ENCODE measurements around the gene BAZ1B.
"Not testable (repeated sequence)": the region's sequence is repeated elsewhere in the genome, so short reads cannot be mapped to it uniquely, and the experiment has no call there.

BAZ1B gene

DNA sequence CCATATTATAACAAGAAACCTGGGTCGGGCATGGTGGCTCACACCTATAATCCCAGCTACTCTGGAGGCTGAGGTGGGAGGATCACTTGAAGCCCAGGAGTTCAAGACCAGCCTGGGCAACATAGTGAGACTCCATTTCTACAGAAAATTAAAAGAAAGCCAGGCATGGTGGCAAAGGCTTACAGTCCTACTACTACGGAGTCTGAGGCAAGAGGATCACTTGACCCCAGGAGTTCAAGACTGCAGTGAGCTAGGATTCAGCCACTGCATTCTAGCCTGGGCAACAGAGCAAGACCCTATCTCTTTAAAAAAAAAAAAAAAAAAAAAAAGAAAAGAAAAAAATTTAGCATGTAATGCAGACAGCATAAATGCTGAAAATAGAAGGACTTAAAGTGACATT, 16.4 kb upstream of the BAZ1B start:
- not testable (repeated sequence) for DNase-seq (ENCODE audit: low spot score)

DNA sequence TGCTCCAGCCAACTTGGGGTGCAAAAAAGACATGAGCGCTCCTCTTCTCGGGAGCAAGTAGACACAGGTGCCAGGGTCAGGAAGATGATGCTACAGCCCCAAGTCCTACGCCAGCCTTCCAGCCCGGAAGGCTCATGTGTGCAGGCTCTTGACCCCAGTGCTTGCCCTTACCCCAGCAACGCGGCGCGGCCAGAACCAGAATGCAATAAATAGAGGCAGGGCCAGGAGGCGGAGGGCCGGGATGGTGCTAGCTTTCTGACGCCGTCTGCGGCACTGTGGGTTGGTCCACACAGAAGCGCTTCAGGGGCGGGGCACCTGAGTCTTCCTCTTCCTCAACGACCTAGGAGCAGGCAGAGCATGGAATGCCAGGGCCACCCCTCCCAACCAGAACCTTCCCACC, 15.0 kb upstream of the BAZ1B start:
- no peak for DNase-seq (ENCODE audit: low spot score)

DNA sequence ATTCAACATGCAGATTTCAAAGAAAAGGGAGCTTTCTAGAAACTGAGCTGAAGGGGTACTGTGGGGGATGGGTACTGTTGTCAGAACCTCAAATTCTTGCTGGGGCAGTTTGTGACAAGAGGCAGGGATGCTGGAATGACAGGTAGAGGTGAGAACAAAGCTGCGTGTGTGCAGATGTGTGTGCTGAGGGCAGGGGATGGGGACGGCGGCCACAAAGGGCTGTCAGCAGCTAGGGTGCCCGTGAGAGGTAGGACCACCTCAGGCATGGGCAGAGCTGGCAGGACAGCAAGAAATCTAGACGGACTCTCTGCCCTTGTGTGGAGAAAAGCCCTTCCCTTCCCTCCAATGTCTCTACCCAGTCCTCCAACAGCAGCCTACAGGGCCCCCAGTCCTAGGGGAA, 14.4 kb upstream of the BAZ1B start:
- no peak for DNase-seq (ENCODE audit: low spot score)

DNA sequence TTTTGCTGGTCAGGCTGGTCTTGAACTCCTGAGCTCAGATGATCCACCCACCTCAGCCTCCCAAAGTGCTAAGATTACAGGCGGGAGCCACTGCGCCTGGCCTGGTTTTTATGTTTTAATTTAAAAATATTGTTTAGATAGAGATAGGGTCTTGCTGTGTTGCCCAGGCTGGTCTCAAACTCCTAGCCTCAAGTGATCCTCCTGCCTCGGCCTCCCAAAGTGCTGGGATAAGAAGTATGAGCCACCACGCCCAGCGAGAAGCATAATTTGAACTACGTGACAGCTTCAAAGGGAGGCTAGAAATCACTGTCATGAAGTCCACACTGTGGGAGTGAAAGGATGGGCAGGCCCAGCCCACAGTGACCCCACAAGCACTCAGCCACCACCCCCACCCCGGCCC, 13.8 kb upstream of the BAZ1B start:
- not testable (repeated sequence) for DNase-seq (ENCODE audit: low spot score)

DNA sequence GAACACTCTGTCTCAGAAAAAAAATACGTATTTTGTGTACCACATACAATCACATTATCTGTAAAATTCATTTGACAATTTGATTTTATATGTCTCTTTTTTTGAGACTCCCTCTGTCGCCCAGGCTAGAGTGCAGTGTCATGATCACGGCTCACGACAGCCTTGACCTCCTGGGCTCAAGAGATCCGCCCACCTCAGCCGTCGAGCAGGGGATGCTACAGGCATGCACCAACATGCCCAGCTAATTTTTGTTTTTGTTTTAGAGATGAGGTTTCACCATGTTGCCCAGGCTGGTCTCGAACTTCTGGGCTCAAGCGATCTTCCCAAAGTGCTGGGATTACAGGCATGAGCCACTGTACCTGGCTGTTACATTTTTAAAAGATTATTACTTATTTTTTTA, 11.6 kb upstream of the BAZ1B start:
- DNase-seq (ENCODE audit: low spot score) = no peak

DNA sequence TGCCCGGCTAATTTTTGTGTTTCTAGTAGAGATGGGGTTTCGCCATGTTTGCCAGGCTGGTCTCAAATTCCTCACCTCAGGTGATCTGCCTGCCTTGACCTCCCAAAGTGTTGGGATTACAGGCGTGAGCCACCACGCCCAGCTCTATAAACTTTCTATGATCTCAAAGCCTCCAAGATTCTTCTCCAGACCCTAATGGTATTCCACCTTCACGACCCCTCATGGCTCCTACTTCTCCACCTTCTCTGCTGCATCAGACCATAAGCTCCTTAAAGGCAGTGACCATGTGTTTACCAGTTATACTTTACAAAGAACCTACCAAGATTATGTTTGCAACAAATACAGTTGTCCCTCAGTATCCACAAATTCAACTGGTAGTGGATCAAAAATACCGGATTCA, 10.1 kb upstream of the BAZ1B start:
- DNase-seq (ENCODE audit: low spot score) = no peak

DNA sequence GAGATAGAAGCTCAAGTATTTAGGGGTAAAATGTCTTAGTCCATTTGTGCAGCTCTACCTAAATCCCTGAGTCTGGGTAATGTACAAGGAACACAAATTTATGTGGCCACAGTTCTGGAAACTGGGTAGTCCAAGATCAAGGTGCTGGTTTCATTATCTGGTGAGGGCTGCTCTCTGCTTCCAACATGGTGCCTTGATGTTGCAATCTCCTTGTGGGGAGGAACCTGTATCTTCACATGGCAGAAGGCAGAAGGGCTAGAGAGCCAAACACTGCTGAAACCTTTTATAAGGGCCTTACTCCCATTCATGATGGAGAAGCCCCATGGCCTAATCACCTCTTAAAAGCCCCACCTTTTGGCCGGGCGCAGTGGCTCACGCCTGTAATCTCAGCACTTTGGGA, 8.7 kb upstream of the BAZ1B start:
- no peak for DNase-seq (ENCODE audit: low spot score)

DNA sequence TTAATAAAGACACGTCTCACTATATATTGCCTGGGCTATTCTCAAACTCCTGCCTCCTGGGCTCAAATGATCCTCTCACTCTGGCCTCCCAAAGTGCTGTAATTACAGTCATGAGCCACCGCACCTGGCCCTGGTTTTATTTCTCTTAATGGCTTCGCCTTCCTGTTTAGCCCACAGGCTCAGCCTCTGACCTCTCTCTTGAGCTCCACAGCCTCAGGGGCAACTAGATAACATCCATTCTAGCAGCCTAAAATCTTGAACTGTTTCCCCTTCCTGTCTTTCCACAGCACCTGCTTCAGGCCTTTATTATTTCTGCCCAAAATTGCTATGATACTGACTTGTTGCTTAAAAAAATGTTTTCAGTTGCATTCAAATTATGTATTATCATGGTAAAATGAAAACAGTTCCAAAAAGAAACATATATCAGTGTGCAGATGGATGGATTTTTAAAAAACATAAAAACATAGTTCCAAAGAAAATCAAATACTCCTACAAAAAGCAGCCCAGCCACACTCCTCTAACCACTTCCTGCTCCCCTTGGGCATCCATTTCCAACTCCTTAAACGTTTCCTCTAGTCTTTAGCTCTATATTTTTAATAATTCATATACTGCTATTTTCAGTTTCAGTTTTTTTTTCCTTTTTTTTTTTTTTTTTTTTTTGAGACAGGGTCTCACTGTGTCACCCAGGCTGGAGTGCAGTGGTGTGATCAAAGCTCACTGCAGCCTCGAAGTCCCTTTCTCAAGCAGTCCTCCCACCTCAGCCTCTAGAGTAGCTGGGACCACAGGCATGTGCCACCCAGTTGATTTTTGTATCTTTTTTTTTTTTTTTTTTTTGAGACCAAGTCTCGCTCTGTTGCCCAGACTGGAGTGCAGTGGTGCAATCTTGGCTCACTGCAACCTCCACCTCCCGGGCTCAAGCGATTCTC, 5.1 kb upstream of the BAZ1B start:
- DNase-seq (ENCODE audit: low spot score) = no peak

DNA sequence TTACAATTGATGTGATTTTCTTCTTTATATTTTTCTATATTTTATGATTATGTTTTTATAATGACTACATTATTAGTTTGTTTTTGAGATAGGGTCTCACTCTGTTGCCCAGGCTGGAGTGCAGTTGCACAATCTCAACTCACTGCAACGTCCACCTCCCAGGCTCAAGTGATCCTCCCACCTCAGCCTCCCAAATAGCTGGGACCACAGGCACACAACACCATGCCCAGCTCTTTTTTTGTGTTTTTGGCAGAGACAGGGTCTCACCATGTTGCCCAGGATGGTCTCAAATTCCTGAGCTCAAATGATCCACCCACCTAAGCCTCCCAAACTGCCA, 4.0 kb upstream of the BAZ1B start:
- not testable (repeated sequence) for DNase-seq (ENCODE audit: low spot score)

DNA sequence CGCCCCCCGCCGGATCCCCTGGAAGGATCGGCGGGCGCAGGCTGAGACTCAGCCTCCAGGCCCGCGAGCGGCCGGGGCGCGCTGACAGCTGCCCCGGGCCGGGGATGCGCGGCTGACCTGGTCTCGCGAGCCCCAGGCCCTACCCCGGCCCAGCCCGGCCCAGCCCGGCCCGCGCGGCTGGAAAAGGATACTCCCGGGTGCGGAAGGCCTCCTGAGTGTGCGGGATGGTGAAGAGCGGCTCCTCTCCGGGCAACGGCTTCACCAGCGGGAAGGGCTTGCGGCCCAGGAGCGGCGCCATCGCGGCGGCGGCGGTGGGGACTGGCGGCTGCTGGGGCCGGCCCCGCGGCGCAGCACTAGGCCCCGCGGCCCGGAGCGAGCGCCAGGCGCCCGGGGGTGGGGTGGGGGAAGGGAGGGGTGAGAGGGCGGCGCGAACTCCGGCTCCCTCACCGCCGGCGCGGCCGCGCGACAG, 423 bp downstream of the BAZ1B start:
- DNase-seq (ENCODE audit: low spot score) = no peak

DNA sequence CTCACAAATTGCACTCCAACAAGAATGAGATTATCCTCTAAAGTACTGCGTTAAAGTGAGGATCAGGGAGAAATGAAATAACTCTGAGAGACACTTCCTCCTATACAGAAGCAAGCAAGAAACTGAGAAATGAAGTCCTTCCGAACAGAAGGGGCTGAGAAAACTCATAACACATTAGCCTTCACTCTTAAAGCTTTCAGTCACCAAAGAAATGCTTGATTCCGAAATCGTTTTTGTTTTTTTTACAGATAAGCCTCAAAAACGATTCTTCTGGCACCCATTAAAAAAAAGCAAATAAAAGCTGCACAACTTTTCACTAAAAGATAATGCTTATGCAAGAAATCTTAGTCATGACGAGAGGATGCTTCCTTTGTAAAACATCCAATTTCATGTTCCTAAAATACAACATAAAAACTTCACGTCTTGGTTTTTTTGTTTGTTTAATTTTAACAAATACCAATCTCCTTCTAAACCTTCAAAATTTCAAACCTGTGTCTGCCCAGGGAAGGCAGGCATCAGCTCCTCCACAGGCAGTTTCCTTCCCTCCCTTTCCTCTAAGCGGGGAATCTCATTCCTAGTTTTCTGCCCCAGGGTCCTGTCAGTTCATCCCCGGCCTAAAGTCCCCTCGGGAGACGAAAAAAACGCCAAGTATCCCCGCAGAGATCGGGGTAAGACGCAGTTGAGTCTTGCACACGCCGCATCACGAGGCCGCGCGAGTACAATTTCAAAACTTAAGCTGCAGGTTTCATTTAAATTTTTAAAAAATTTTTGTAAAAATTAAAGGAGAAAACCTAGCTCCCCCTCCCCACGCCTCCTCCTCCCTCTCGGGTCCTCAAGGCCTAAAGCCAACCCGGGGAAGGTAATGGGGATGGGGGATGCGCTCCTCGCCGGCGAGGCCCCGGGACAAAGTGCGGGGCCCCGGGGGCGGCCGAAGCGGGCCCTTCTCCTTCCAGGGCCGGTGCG, 1.1 kb downstream of the BAZ1B start:
- DNase-seq (ENCODE audit: low spot score) = no peak

DNA sequence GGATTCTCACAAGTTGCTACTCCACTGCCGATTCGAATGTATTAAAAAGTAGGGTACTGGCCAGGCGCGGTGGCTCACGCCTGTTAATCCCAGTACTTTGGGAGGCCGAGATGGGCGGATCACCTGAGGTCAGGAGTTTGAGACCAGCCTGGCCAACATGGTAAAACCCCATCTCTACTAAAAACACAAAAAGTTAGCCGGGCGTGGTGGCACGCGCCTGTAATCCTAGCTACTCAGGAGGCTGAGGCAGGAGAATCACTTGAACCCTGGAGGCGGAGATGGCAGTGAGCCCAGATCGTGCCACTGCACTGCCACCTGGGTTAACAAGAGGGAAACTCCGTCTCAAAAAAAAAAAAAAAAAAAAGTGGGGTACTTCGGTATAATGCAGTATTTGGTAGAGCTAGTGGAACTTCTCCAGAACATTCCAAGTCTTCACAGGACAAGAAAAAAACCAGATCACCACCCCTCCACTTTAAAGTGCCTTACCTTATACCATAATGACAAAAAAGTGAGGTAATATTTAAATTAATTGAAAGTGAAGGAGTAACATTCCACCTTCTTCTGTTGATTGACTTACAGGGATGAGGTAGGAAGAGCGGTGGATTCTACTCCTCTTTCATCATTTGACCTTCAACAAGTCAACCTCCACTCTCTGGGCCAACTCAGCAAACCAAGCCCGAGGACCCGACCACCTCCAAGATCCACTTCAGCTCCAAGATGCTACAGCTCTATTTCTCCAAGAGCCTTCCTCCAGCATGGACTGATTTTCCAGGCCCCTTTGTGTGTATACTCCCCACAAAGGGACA, 2.0 kb downstream of the BAZ1B start:
- DNase-seq (ENCODE audit: low spot score) = peak; percentile 23

DNA sequence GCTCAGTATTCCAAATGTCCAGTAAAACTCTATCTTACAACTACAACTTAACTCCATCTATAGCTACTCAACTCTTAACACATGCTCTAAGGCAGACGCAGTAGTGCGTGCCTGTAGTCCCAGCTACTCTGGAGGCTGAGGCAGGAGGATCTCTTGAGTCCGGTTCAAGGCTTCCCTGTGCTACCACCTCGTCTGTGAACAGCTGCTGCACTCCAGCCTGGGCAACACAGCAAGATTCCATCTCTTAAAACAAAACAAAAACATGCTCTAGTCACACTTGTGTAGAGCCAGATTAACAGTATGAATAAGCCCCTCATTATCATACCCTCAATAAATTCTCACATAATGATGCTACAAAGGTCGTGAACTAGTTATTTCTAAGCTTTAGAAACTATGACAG, 3.6 kb downstream of the BAZ1B start:
- no peak for DNase-seq (ENCODE audit: low spot score)

DNA sequence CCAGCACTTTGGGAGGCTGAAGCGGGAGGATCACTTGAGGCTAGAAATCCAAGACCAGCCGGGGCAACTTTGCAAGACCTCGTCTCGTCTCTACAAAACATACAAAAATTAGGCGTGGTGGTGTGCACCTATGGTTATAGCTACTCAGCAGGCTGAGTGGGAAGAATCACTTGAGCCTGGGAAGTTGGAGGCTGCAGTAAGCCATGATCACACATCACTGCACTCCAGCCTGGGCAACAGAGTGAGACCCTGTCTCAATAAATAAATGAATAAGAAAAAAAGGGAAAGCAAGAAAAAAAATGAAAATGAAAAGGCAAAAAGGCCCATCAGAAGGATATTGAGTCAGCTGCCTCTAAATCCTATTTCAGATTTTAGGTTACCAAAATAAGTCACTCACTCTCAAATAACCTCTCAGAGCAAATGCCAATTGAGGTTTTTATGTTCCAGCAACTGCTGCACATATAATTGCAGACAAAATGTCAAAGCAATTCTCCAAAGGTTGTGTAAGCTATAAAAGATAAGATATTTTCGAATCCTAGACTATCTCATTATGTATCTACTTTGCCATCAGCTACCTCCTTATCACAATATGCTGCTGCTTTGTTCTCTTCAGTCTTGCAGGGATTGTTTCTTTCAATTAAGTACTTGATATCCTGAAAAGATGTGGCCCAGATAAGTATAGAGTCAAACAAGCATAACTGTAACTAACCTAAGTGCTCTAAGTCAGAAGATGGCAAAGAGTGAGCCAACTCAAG, 4.7 kb downstream of the BAZ1B start:
- no peak for DNase-seq (ENCODE audit: low spot score)

DNA sequence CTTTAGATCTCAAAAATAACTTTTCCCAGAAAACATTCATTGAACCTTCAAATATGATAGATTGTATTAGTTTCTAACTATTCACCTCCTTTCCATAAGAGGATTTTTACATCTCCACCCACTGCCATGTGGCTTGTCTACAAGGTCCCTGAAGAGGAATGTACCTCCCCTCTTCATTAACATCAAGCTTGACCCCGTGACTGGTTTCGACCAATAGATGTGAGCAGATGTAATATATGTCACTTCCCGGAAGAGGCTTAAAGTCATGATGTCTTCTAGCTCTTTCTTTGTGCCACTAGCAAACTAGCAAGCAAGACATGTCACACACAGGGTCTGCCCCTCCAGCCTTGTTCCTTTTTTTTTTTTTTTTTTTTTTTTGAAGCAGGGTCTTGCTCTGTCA, 6.9 kb downstream of the BAZ1B start:
- DNase-seq (ENCODE audit: low spot score) = no peak

DNA sequence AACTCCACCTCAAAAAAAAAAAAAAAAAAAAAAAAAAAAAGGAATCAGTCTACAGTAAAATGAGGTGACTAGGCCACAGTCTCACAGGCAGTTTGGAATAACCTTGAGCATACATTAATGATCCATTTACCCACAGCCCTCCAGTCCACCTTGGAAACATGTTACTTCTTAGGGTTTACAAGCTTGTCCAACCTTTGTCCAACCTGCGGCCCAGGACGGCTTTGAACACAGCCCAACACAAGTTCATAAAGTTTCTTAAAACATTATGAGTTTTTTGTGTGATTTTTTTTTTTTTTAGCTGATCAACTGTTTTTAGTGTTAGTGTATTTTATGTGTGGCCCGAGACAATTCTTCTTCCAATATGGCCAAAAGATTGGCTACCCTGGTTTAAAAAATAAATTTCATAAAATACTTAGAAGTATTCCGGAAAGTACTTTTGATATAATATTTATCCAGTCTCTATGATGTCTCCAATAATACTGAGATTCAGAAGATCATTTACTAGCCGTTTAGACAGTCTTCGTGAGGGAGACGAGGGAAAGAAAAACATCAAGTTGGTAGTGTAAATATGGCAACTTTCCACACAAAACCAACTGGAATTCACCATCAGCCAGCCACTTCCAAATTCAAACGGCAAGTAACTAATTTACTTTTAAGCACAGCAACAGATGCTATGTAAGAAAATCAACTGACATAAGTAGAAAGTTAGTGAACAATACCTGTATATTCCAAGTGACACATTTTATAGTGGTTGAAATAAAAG, 9.9 kb downstream of the BAZ1B start:
- DNase-seq (ENCODE audit: low spot score) = no peak

DNA sequence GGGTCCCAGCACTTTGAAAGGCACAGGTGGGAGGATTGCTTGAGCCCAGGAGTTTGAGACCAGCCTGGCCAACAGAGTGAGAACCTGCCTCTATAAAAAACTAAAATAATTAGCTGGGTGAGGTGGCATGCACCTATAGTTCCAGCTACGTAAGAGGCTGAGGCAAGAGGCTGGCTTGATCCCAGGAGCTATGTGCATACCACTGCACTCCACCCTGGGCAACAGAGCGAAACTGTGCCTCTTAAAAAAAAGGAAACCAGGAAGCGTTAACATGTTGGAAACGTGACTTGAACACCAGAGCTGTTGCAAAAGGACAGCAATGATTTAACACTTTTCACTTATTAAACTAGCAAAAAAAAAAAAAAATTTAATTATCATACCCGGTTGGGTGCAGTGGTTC, 12.6 kb downstream of the BAZ1B start:
- no peak for DNase-seq (ENCODE audit: low spot score)

DNA sequence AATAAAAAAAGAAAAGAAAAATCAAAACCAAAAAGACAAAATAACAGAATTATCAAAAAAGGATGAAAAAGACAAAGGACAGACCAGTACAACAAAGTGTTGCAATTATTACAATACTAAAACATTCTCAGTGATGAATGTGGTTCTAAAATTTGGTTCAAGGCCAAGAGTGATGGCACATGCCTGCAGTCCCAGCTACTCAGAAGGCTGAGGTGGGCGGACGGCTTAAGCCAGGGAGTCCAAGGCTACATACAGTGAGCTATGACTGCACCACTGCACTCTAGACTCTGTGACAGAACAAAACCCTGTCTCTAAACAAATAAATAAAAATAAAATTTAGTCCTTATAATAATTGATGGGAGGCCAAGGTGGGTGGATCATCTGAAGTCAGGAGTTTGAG, 14.5 kb downstream of the BAZ1B start:
- DNase-seq (ENCODE audit: low spot score) = no peak

DNA sequence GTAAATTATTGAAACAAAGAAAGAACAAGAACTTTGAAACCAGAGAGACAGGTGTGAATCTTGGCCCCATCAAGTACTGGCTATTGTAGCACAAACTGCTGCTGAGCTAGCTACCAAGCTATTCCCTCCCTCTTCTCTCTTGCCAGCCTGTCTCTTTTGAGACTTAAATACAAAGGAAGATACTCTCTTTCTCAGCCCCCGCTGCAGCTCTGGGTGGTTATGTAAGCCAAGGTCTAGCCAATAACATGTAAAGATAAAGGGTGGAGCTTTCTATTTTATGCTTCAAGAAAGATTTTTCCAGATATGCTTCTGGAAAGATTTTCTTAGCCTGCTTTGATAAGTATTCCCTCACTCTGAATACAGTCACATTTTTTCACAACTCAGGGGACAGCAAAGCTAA, 17.2 kb downstream of the BAZ1B start:
- DNase-seq (ENCODE audit: low spot score) = no peak

DNA sequence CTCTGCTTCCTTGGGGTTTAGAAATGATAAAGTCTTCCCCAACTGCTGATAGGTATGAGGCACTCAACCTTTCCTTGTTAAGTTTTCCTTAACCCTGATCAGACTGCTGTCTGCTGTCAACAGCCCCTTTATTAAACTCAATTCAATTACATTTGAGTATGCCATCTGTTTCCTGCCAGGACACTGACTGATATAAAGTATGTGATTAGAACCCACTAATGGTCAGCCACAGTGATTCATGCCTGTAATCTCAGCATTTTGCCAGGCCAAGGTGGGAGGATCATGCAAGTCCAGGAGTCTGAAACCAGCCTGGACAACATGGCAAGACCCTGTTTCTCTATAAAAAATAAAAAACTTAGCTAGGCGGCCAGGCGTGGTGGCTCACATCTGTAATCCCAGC, 18.1 kb downstream of the BAZ1B start:
- no peak for DNase-seq (ENCODE audit: low spot score)

DNA sequence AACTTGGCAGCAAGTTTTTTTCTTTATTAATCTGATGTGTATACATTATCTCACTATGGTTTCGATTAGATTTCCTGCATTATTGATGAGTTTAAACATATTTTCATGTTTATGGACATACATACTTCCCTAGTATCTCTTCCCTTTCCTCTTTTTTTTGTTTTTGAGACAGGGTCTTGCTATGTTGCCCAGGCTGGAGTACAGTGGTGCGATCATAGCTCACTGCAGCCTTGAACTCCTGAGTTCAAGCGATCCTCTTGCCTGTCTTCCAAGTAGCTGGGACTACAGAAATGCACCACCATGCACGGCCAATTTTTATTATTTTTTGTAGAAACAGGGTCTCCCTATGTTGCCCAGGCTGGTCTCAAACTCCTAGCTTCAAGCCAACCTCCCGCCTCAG, 18.9 kb downstream of the BAZ1B start:
- no peak for DNase-seq (ENCODE audit: low spot score)
